Measurements from ENCODE around the gene PHOX2A. TPM values are rescaled to one million over a fixed set of nuclear protein-coding genes. Genes with fewer than 3 reads are reported as not detected.

The PHOX2A gene
- polyA plus RNA-seq, 5 donors: 0.13 to 0.20 (median 0.17) TPM; not detected in 2

DNA sequence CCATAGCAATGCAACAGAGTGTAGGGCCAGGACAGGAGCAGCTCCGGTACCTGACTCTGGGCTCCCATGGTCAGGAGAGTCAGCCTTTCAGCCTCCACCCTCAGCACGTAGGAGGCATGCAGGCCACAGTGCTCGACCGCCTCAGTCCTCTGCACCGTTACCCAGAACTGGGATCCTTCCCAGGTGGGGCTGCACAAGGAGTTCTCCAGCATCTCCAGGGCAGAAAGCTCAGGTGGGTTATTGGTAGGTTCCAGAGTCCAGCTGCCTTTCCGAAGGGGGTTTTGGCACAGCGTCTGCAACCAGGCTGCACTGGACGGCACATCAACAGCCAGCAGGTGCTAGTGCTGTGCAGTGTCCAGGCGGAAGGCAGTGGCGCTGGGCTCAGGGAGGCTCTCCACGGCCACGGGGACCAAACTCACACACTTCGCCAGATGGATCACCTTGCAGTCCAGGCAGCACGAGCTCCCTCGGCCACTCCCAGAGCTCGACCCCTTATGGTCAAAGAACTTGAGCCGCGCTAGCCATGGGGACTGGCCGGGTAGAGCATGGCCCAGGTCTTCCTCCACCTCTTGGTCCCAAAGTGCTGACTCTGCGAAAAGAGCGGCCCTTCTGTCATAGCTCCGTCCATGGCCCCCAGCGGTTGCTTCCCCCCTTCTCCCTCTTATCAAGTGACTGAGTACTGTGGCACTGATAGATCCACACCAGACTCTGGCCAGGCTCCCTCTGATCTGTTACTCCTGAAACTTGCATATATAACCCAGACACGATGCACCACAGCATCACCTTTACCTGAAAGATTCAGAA is 6.9 kb upstream of the PHOX2A start:
- DNase-seq: no peak

- no peak for DNase-seq
Measured at GRCh38 chr11:72249961-72250360, 6.0 kb upstream of the PHOX2A start.

GRCh38 chr11:72247584-72247983 is 3.6 kb upstream of the PHOX2A start:
- DNase-seq: no peak

- no peak for DNase-seq
Measured at GRCh38 chr11:72245263-72245816, 1.4 kb upstream of the PHOX2A start.

- no peak for DNase-seq
Measured at GRCh38 chr11:72244361-72245262, 636 bp upstream of the PHOX2A start.

- DNase-seq: no peak
Measured at GRCh38 chr11:72243173-72244059, 560 bp downstream of the PHOX2A start.

- DNase-seq: no peak
Measured at GRCh38 chr11:72242141-72242540, 1.8 kb downstream of the PHOX2A start.

- DNase-seq: no peak
Measured at GRCh38 chr11:72241291-72241781, 2.6 kb downstream of the PHOX2A start.

- no peak for DNase-seq
Measured at GRCh38 chr11:72240461-72241290, 3.3 kb downstream of the PHOX2A start.

DNA sequence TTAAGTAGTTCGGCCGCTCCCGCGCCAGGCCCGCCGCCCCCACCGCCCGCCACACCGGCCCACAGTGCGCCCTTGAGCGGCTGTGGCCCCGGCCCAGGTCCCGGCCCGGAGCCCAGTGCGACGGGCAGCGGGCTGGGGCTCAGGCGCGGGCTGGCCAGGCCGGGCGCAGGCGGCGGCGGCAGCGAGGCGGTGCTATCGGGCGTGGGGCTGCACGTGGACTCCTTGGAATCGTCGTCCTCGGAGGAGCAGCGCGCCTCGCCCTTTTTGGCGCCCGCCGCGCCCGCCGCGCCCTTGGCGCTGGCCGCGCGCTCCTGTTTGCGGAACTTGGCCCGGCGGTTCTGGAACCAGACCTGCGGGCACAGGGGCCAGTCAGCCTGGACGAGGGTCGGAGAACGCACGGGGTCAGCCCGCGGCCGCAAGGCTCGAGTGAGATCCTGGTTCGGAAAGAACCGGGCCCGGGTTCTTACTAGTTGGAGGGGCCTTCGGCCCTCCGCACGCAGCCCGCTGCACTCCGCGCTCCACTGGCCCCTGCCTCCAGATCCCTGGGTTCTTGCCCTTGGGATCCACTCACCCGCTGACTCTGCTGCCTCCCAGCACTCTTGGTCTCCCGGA is 4.0 kb downstream of the PHOX2A start:
- no peak for DNase-seq

DNA sequence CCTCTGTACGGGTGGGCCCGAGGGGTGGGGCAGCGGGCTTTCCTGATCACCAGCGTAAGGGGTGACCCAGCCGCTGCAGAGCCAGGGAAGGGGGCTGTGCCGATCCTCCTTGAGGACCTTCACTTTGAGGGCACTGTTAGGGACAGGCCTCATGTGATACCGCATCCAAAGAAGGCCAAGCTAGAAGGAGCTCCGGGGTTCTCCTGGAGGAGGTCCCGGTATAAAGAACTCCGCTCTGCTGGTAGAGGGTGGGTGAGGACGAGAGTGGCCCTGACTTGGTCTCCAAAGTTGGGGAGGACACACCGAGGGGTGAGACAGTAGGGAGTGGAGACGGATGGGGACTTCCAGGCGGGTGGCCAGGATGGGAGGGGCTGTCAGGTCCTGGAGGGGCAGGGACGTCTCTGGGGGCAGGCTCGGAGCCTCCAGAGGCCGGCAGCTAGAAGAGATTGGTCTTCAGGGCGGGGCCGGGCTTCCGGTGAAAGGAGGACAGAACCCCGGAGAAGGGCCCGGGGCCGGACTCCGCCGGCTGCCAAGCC is 4.6 kb downstream of the PHOX2A start:
- DNase-seq: peak; percentile 55 to 56

- DNase-seq: no peak
Measured at GRCh38 chr11:72238492-72239312, 5.3 kb downstream of the PHOX2A start.

DNA sequence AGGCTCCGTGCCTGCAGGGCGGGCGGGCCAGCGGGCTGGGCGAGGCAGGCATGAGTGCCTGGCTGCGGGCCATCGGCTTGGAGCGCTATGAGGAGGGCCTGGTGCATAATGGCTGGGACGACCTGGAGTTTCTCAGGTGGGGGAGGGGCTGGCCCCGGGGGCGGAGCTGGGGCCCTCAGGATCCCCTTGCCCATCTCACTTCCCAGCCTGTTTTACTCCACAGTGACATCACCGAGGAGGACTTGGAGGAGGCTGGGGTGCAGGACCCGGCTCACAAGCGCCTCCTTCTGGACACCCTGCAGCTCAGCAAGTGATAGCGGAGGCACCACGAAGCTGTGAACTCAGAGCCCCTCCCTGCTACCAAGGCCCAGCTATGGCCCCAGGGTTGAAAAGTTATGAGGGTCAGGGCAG is 5.9 kb downstream of the PHOX2A start:
- DNase-seq: peak; percentile 48 to 52

GRCh38 chr11:72237112-72237931 is 6.7 kb downstream of the PHOX2A start:
- no peak for DNase-seq

DNA sequence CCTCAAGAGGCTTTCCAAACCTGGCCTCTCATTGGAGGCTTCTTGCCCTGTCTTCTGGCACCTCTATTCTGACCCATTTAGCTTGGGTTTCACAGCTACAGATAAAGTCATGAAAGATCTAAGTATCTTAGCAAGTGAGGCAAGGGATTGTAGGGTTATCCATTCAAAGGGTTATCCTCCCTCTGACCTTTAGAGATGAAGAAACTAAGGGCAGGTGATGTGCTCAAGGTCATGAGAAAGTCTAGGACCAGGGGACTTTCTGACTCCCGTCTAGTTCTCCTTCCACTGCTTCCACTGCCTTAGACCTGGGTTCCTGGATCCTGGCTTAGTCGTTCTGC is 7.2 kb downstream of the PHOX2A start:
- DNase-seq: no peak

DNA sequence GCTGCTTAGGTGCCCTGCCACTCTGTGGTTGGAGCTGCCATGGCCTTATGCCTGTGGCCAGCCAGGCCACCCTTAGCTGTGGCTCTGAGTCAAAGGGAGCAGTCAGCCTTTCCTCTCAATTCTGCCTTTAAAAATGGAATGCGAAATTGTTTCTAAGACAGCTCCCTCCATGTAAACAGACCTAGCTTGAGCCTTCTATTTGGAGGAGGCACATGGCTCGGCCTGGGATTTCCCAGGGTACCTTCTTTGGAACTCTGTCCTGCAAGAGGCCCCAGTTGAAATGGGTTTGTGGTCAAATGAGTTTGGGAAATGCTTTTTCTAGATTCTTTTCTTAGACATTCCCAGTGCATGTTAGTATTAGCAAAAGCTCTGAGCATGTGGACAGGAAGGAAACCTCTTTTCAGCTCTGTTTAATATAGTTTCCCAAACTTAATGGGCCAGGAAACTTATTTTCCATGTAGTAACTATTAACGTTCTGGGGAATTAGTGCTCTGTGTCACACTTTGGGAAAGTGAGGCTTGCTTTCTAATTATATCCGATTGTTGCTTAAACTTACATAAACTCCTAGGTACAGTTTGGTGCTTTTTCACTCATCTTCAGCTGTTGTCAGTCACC is 7.8 kb downstream of the PHOX2A start:
- DNase-seq: no peak

DNA sequence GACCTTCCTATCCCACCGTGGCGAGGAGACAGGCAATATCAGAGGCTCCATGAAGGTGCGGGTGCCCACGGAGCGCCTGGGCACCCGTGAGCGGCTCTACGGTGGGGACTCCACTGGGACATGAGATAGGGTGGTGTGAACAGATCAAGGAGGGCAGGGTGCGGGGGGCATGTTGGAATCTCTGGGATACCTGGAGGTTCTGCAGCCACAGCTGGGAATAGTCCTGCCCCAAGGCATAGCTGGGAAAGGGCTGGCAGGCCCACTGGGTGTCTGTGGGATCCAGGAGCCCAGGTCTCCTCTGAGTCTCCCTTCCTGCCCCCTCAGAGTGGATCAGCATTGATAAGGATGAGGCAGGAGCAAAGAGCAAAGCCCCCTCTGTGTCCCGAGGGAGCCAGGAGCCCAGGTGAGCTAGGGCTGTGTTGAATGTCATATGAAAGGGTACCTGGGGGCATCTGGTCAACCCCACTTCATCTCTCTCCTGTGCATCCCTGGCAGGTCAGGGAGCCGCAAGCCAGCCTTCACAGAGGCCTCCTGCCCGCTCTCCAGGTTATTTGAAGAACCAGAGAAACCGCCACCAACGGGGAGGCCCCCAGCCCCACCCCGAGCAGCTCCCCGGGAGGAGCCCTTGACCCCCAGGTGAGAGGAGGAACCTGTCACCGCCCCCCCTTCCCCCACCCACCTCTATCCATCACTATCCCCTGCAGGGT is 8.5 kb downstream of the PHOX2A start:
- no peak for DNase-seq

All from right lung (tissue), 5 donors.